GM18870 (cell line): ENCODE measurements around the gene TRAF3.
A peak's percentile ranks its signal among the peaks of the same experiment; 100 is the strongest.
"Not testable (repeated sequence)": the region's sequence is repeated elsewhere in the genome, so short reads cannot be mapped to it uniquely, and the experiment has no call there.

Experiments
- ATAC-seq: cut with Tn5 transposase; IDR thresholded peaks from one replicate; pipeline ENCODE4 v1.9.1; 2021; ENCODE audit warnings: moderate library complexity; ENCODE audit not compliant: unreplicated experiment

Gene TRAF3

DNA sequence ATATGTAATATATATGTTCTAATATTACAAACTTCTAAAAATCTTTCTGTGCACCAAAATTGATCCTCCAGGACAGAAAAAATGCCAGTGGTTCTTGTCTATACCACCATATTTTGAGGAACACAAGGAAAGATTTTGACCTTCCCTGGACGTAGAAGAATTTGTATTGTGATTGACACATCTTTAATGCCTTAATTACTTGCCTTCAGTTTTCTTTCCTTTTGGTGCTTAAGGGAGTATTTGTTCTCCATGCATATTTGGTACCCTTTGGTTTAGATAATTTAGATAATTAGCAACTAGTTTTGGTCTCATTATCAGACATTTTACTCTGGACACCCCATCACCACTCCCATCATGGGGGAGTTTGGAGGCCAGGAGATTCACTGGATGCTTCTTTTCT, 27.6 kb downstream of the TRAF3 start:
- ATAC-seq = no peak

DNA sequence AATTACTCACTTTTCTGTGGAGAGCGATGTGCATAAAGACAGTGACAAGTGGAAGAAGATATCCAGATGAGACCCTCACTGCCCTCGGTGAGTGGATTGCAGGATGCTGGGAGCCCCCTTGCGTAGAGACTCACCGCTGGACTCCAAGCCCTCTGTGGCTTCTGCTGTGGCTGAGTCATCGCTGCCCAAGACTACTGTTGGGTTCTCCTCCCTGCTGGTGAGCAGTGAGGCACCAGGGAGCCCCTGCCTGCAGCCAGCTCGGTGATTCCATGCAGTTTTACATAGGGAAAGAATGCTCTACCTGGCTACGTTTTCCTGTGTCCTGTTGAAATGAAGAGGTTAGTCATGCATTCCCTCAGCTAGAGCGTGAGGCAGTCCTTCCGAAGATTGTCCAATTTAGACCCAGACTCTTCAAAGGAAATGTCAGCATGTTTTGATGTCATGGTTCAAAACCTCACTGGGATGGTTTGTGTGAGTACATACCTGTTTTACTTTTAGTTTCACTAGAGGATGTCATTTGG, 28.2 kb downstream of the TRAF3 start:
- no peak for ATAC-seq

DNA sequence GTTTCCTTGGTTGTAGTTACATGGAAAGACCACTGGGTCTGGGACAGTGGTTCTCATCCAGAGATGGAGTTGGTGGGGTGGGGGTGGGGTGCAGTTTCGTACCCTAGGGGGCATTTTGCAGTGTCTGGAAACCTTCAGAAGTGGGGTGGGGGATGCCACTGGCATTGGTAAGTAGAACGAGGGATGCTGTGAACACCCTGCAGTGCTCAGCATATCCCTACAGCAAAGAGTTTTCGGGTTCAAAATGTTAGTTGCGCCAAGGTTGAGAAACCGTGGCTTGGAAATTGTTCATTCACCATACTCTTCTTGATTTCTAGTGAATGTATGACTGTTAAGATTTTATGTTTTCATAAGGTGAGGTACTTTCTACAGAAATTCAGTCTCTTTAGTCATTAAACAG, 28.7 kb downstream of the TRAF3 start:
- no peak for ATAC-seq

DNA sequence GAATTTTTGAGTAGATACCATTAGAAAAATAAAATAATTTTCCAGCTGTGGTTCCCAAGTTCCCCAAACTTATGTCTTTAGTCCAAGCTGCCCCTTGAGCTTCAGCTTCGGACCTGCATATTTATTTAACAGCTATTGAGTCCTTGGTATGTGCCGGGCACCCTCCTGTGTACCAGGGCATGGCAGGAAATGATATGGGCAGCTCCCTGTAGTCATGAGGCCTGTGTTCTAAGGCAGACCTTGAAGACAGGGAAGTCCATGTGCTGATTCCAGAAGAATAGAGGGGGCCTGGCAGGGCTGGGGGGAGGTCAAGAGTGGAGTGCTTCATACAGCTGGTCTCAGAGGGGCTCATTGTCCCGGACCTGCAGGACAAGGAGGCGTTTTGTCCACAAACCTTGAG, 29.2 kb downstream of the TRAF3 start:
- ATAC-seq = no peak

DNA sequence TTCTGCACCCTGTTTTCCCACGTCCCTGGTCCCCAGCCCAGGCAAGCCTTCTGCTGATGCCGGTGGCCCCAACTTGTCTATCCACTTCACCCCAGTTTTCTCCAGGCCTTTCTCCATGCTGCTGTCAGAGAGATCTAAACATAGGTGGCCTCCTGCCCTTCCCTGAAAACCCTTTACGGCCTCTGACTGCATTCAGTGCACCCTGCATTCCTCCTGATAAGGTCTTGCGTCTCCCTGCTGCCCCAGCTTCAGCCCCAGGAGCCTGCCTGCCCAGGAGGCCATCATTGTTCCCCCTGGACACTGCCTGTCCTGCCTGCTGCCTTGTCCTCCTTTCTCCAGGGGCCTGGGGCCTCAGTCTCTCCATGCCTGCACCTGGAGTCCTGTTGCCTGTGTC, 29.8 kb downstream of the TRAF3 start:
- ATAC-seq = no peak

DNA sequence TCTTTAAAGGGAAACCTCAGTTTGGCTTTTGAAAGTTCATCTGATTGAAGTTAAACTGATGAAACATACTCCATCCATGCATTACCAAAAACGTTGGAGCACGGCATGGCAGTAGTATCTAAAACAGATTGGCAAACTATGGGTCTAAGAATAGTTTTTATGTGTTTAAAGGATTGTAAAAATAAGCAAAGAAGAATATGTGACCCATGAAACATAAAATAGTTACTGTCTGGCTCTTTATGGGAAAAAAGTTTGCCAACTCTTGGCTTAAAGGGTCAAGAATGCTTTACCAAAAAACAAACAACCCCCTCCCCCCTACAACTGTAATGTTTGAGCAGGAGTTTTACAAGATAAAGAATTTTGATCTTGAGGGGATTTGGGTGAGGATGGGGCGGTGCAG, 32.6 kb downstream of the TRAF3 start:
- ATAC-seq = no peak

DNA sequence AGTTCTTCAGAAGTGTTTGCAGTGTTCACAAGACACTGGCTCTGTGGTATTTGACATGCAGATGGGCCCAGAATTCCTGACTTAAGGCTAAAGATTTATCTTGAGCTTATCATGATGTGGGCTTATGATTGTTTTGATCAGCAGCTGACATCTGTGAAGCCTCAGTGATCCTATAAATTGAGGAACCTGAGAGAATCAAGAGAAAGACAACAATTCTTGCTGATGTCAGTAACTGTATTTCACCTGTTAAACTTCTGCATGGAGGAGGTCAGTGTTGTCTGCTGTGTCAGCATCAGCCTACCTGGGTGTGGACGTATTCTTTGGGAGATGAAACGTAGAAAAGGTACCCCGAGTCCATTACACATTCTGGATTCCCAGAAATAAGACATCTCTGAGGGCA, 33.3 kb downstream of the TRAF3 start:
- ATAC-seq = no peak

DNA sequence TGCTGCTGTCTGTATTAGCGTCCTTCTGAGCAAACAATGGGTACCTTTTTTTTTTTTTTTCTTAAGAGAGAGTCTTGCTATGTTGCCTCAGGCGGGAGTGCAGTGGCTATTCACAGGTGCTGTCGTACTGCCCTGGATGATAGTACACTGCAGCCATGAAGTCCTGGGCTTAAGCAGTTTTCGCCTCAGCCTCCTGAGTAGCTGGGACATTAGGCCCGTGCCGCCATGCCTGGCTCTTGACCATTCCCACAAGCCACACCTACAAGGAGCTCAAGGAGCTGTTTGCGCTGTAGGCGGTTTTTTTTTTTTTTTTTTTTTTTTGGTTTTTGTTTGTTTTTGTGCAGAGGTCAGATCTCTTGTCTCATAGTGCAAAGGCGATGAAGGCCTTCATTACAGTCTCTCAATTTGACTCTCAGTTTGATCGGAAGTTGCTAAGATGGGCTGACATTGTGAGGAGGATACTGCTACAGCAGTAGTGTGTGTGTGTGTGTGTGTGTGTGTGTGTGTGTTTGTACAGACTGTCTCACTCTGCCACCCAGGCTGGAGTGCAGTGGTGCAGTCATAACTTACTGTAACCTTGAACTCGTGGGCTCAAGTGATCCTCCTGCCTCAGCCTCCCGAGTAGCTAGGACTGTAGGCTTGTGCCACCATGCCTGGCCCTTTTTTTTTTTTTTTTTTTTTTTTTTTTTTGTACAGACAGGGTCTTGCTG, 34.2 kb downstream of the TRAF3 start:
- ATAC-seq = no peak

DNA sequence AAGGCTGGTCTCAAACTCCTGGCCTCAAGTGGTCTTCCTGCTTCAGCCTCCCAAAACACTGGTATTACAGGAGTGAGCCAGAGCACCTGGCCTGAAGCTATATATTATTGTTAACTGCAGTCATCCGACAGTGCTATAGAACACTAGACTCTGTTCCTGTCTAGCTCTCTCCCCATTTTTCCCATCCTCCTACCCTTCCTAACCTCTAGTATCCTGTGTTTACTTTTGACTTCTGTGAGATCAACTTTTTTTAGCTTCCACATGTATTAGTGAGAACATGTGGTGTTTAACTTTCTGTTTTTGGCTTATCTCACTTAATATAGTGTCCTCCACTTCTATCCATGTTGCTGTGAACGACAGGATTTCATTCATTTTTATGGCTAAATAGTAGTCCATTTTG, 34.7 kb downstream of the TRAF3 start:
- no peak for ATAC-seq

DNA sequence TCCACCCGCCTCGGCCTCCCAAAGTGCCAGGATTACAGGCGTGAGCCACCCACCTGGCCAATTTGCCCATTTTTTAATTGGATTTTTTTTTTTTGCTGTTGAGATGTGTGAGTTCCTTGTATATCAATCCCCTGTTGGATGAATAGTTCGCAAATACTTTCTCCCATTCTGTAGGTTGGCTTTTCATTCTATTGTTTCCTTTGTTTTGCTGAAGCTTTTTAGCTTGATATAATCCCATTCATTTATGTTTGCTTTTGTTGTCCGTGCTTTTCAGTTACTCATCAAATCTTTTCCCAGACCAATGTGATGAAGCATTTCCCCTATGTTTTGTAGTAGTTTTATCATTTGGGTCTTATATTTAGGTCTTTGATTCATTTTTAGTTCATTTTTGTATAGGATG, 36.4 kb downstream of the TRAF3 start:
- no peak for ATAC-seq

DNA sequence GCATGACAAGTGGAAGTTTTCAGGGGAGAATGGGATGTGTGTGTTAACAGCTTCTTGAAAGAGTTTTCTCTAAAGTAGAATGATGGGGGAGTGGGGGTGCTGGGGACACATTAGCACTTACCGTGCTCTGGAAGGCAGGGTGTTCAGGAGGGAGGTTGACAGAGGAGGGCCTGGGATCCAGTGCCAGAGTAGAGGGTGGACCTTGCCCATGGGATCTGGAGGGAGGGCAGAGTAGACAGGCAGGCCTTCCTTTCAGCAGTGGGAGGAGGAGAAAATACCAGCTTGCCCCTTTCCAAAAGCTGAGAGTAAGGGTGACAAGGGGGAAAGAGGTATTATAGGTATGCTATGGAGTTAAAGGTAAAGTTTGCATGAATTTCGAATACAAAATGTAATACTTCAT, 40.1 kb downstream of the TRAF3 start:
- ATAC-seq = no peak

DNA sequence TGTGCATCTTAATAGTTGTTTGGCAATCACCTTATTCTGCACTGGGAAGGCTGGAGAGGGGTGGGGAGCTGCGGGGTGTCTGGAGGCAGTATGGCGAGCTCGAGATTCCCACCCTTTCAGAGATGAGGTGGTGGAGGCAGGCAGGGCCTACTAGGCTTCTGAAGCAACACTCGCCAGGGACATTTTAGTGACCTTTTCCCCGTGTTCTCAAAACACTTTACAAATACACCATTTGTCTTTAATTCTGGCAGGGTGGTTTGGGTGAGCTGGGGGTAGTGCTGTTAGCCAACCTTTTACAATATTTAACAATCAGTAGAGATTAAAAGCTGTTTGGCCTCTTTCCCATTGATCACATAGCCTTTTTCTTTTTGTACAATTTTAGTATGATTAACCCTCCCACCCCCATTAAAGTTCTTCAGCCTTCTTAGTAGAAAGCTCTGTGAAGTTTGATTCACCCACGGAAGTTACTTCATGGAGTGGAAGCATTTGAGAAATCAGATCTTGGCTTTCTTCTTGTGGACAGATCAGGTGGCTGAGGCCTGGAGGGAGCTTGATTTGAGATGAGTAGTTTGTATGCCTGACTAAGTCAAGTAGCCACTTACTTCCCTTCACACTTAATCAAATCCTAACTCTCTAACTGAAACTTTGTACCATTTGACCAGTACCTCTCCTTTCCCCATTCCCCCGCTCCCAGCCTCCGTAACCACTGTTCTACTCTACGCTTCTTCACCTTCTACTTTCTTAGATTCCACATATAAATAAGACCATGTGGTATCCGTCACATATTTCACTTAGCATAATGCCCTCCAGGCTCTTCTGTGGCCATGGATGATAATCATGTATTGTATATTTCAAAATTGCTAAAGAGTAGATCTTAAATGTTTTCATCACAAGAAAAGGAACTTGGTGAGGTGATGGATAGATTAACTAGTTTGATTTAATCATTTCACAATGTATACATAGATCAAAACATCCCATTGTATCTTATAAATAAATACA, 41.0 kb downstream of the TRAF3 start:
- no peak for ATAC-seq

DNA sequence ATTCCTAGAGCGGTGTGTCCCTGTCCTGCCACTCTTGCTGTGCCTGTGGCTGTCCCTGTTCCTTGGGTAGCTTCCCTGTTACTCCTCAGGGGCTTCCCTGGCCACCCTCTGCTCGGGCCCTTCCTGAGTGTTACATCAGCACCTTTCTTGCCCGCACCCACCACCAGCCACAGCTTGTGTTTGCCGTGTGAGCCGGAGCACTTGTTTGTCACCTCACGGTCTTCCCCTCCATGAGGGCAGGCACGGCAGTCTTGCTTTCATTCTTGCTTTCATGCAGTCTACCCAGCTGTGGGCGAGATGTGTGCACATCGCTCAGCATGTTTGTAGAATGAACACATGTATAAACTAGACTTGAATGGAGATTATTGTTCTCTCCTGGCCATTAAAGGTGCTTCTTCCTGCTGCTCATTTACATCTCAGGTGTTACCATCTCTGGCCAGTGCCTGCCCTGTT, 42.0 kb downstream of the TRAF3 start:
- ATAC-seq = peak; percentile 64

DNA sequence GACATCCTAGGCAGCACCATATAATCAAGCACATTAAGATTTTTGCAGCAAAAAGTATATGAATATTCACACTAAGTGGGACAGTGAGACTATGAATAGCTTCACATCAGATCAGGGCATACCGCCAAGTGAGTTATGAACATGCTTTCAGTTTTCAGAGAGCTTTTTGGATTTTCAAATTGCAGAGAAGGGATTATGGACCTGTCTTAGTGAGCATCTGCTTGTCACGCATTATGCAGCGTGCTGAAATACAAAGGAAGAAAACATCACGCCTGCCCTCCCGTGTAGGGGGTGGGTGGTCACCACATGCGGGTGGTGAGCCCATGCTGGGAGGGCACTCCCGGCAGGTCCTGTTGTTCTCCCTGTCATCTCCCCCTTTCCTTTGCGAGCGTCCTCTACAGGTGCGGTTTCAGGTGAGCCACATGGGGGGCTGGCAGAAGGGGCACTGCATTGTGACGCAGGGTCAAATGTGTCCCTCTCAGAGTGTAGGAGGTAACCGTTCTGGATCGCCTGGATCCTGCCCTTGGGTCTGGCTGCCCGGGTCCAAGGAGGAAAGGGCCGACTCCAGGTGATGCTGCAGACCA, 42.6 kb downstream of the TRAF3 start:
- peak; percentile 20 for ATAC-seq

DNA sequence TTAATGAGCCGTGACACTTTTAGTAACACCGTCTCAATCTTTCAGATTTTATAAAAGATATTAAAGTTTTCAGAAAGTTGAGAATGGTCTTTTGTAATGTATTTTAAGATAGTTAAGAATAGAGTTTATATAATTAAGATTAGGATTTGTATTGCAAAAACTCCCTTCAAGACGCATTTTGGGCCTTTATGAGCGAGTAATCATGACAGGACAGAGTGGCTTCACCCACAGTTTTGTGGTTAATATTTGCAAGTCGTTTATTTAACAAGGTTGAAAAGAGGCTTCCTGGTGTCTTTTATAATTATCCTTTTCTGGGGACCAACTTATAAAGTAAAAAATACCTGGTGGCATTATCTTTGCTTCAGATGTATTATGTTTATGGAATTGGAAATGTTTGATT, 44.0 kb downstream of the TRAF3 start:
- no peak for ATAC-seq

DNA sequence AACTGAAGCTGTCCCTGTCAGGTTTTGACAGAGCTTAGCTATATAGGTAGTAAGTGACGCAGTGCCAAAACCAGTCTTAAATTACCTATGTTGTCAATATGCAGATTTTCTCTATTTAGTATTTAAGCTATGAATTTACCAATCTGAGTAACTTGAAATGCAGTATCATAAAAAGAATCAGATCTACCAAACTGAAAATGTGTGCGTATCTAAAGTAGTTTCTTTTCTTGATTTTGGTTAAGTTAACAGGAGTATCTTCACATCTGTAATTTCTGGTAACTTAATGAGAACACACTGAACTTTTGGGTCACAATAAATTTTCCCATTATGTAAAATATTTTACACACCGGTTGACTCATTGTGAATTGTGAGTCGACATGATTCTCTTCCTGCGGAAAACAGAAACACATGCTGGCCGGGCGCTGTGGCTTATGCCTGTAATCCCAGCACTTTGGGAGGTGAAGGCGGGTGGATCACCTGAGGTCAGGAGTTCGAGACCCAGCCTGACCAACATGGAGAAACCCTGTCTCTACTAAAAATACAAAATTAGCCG, 45.1 kb downstream of the TRAF3 start:
- ATAC-seq = no peak

DNA sequence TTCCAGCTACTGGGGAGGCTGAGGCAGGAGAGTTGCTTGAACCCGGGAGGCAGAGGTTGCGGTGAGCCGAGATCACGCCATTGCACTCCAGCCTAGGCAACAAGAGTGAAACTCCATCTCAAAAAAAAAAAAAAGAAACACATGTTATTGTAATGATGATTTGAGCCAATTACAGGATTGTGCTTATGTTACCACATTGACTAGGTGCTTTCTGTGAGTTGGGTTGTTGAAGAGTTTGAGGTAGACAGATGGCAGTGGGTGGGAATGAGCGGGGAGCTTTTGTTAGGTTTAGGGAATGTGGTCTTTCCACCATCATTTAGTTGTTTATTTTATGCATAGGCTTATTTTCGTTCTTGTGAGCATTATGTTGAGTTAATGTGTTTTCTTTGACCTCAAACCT, 45.6 kb downstream of the TRAF3 start:
- ATAC-seq = not testable (repeated sequence)

DNA sequence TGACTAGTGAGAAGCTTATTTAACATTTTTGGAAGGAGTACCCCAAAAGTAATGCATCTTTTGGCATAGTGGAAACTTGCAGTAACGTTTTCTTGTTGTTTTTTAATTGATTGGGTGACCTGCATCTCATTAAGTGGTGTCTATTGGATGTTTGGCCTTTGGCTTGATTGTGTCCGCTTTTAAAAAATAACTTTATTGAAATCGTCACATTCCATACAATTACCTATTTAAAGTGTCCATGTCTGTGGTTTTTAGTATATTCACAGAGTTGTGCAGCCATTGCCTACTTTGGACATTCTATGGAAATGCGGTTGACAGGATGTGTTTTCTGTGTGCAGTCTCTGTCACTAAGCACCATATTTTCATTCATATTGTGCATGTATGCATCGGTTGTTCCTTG, 46.3 kb downstream of the TRAF3 start:
- ATAC-seq = no peak

DNA sequence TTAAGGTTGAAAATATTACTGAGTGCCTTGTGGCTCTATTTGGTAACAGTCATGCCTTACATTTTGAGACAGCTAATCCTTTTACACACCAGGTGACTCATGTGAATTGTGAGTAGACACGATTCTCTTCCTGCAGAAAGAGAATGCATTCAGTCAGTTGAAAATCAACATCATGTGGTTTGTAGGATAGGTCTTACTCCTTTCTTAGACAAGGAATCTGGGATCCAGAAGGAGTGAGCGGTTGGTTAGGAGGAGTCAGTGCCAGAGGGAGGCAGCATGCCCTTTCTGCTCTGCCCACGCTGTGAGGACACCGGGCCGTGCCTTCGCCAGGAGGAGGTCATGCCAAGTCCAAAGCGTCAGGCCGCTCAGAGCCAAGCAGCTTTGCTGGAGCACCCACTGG, 47.6 kb downstream of the TRAF3 start:
- no peak for ATAC-seq

DNA sequence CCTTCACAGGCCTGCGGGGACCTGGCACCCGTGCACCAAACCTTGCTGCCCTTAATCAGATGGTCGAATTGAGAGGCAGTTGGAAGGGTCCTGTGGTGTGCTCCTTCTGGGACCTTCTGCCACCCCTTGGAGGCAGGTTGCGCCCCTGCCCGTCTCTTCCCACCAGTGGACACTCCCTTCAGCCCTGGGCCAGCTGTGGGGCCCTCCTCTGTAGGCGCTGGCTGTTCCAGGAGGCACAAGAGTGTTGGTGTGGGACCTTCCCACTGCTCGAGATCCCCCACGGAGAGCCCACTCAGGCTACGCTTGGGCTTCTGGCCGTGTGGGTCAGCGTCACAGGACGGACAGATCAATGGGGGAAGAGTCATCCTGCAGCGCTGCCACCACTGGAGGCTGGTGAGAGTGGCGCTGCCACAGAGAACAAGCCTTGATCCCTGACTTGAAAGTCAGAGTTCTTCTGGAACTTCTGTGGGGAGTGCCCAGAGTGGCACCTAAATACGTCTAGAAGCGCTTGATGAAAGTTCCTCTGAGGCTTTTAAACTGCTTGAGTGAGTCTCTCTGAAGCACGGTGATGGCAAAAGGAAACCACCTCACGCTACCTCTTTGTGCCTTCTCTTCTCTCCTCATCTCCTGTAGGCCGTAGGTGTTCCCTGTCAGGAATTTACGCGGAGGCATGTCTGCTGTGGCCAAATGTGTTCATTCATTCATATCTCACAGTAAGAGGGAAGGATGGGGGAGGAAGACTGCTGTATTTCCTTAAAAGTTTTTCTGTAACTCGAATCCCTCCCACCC, 48.3 kb downstream of the TRAF3 start:
- no peak for ATAC-seq
